Fibroblast of skin of right quadriceps (primary cell): ENCODE measurements around the gene HNF4A.
A peak's percentile ranks its signal among the peaks of the same experiment; 100 is the strongest.
"Not testable (repeated sequence)": the region's sequence is repeated elsewhere in the genome, so short reads cannot be mapped to it uniquely, and the experiment has no call there.

ENCODE experiments used
- DNase-seq: peaks from one replicate; pipeline ENCODE4 v3.0.0-alpha.2; 2013

The HNF4A gene

GRCh38 chr20:44355498-44356352 is at the start of gene HNF4A:
Gene HNF4A (plus strand): TSS chr20:44355699. CDS start chr20:44355805, 106 bp downstream.
- DNase-seq: no peak

DNA sequence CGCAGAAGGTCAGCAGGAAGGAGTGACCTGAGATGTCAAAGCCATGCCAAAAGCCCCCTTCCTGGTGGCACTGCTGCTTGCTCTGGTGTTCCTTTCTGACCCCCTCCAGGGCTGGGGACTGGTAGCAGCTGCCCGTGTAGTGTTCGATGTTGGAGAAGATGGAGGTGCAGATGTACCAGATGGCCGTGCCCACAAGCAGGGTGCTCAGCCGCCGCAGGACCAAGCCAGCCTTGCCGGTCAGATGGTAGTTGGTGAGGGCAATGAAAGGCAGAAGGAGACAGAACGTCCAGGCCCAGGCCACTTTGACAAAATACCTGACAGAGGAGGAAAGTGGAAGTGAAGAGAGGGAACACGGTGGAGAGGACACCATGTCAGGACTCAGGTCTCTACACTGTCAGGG is 48.6 kb upstream of the HNF4A start:
- DNase-seq: no peak

DNA sequence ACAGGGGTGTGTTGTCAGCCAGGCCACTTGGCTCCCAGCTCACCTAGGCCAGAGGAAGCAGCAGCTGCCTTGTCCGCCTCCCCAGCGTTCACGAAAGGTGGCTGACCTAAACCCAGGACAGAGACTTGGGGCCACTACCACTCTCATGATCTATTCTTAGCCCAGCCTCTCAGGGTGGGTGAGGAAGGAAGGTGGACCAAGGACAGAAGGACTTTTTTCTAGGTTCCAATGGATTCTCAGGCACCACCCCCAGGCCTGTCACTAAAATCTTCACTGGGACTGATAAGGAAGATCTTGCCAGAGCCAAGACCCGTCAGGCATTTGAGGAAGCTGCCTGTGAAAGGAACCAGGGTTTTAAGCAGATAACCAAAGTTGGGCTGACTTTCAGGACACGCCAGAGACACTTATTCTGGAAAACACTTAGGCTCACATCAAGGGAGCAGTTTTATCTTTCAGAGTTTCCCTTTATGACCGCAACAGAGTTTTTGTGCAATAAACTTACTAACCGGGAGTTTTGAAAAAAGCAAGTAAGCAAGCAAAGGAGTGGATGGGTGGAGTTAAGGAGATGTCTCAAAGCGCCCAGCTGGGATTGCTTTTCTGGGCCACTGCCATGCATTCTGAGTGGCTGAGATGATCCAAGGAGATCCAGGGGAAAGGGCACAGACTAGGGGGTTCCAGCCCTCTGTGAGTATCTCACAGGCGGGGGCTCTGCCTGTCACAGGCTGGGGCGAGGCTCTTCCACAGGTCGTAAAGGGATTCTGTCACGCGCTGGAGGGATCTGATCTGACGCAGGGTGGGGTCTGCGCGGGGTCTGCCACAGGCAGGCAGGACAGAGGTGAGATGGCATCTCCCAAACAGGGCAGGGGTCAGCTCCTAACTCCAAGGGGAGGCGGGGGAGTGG is 45.5 kb upstream of the HNF4A start:
- DNase-seq: peak; percentile 41

- peak; percentile 97 for DNase-seq
Observed at GRCh38 chr20:44310664-44311639, 44.5 kb upstream of the HNF4A start, which contains the start of gene FITM2. Gene FITM2 (minus strand): TSS chr20:44311202. CDS start chr20:44311148, 54 bp downstream.

DNA sequence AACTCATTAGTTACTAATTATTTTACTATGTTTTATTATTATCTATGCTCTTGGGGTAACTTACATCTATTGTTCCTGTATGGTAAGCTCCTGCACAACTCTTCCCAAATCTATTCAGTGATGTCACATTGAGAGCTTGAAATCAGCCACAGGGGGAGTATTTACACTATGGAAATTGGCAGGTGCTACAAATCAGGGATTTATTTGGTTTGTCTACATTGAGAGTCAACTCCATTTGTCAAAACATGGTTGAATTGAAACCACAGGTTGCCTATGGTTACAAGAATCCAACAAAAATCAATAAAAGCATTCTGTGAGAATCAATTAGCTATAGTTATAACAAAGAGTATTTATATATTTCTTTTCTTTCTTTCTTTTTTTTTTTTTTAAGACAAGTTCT is 40.6 kb upstream of the HNF4A start:
- DNase-seq: no peak

GRCh38 chr20:44319839-44320422 is 35.6 kb upstream of the HNF4A start:
- no peak for DNase-seq

GRCh38 chr20:44324343-44324742 is 31.2 kb upstream of the HNF4A start:
- no peak for DNase-seq

DNA sequence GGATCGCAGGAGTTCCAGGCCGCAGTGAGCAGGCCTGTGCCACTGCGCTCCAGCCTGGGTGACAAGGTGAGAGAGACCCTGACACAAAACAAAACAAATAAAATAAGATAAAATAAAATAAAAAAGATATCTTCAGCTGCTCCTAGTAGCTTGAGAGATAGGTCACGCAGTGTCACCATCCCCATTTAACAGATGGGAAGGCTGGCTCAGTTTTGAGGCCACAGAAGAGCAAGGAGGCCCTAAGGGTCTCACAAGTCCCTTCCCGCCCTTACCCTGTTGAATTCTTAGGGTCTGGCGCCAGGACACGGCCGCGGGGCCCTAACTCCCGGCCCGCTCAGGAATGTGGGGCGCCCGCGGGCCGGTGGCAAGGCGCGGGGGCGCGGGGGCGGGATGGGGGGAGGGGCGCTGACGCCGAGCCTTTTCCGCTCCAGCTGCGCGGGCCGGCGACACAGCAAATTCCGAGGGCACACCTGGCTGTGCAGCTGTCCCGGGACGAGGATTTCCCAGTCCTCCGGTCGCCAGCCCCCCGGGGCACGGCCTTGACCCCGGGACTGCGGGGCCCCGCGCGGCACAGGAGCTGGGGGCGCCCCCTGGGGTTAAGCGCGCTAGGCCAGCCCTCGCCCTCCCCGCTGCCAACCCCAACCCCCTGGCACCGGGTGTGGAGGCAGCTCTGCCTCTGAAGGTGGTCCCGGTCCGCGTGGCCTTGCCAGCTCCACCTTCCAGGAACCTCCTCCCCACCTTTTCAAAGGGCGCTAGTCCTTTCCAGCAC is 28.9 kb upstream of the HNF4A start:
- no peak for DNase-seq

DNA sequence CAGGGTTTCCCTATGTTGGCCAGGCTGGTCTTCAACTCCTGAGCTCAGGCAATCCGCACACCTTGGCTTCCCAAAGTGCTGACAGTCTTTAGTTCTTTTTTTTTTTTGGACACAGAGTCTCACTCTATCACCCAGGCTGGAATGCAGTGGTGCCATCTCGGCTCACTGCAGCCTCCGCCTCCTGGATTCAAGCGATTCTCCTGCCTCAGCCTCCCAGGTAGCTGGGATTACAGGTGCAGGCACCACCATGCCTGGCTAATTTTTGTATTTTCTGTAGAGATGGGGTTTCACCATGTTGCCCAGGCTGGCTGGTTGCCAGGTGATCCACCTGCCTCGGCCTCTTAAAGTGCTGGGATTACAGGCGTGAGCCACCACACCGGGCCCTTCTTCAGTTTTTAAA is 27.8 kb upstream of the HNF4A start:
- DNase-seq: not testable (repeated sequence)

DNA sequence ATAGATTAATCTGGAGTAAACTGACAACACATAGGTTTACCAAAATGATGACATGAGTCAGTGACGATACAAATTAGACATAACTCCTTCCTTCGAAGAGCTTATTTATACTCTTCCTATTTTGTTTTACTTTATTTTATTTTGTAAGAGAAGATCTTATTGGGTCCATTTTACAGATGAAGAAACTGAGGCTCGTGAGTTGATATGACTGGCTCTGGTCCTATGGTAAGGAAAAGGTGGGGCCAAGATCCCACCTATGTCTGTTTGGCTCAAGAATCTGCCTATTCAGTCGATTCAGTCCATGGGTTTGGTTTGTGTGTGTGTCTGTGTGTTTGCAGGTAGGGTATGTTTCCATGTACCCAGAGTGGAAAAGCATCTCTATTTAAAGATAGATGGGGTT is 27.1 kb upstream of the HNF4A start:
- no peak for DNase-seq

DNA sequence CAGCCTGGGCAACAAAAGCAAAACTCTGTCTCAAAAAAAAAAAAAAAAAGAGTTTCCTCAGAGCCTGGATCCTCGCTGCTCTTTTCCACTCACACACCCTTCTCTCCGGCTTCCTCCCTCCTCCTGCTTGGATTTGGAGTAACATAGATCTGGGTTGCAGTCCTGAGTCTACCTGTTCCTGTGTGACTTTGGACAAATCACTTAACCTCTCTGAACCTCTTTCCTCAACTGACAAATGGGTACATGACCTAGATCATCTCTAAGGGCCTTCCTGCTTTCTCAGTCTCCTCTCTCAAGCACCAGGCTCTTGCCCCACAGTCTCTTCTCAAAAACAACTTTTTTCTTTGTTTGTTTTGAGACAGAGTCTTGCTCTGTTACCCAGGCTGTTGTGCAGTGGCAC is 24.3 kb upstream of the HNF4A start:
- no peak for DNase-seq

DNA sequence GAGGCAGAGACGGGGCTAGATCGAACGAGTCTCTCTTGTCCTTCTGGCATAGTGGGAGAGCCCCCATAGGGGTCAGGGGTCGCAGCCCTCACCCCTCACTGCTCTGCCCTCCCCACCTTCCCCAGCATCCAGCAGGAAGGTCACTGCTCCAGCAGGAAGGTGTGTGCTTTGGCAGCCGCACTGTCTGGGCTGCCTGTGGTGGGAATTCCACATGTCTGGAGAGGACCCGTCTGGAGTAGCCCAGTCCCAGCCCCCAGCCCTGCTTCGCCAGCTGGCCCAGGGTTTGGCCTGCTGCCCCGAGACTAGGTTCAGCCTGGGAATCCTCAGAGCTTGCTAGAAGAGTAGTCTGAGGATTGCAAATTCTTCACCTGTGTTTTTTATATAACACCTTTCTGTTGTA is 21.2 kb upstream of the HNF4A start:
- no peak for DNase-seq

DNA sequence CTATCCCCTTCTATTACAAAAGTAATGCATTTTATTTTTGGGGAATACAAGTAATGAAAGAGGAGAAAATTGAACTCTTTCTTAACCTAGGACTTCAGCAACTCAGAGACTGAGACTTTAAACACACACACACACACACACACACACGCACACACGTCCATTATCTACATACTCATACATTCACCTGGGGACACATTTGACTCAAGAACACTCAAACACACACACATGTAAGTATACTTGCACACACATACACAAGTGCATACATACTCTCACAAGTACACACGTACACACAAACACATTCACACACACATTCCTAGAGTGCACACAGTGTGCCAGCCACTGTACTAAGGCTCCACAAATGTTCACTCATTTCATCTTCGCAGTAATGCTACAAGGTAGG is 20.8 kb upstream of the HNF4A start:
- no peak for DNase-seq

- DNase-seq: no peak
Observed at GRCh38 chr20:44335675-44336074, 19.8 kb upstream of the HNF4A start.

DNA sequence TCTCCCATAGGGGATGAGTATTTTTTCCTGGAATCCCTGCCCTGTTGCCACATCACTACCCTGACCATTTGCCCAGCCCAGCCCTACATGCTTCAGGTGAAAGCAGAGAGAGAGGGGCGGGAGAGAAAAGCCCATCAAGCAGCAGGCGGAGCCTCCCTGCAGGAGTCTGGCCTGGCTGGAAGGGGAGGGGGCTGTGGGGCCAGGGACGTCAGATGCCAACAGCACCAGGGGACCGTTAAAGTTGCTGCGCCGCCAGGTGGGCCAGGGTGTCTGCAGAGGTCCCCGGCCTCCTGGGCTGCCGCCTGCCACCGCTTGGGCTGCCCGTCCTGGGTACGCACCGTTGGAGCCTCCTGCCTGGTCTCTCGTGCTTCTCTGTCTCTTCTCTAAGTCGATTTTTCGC is 19.4 kb upstream of the HNF4A start:
- DNase-seq: no peak

DNA sequence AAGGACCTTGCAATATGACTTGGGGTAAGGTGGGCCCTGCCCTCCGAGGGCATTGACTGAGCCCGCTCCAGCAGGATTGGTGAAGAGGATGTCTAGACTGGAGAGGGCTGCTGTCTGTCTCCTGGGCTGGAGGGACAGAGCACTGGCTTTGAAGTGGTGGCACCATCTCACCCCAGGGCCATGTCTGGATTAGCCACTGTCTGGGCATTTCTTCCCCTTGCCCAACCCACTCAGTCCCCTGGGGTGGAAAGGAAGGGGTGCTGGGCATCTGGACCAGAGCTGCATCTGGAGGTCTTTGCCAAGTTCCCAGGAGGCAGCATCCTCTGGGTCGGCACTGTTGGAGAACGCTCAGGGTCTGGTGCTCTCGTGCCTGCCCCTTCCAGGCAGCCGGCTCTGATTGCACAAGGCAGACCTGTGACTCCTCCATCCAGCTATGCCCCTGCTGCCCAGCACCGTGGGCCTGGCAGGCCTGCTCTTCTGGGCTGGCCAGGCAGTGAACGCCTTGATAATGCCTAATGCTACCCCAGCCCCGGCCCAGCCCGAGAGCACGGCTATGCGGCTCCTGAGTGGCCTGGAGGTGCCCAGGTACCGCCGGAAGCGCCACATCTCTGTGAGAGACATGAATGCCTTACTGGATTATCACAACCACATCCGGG is 18.6 kb upstream of the HNF4A start, which contains the start of gene R3HDML:
Gene R3HDML (plus strand): TSS at position 319 of the 656 bp plus-strand sequence. CDS start 115 bp downstream, at position 434.
- DNase-seq: no peak

GRCh38 chr20:44342248-44342647 is 13.3 kb upstream of the HNF4A start:
- DNase-seq: no peak

DNA sequence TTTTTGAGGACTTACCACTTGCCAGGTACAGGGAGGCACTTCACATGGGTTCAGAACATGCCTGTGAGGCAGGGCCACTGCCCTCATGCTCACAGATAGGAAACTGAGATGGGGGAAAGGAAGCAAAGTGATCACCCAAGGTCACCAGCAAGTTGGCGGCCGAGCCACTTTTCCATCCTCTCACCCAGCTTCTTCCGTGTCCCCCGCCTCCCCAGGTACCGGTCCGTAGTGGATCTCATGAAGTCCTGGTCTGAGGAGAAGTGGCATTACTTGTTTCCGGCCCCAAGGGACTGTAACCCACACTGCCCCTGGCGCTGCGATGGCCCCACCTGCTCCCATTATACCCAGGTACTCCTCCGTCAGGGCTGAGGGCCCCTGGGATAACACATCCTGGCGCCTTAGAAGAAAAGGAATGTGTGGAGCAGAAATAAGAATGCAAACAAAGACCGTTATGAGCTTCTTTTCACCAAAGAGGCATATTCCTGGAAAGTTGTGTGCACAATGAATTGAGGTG is 12.3 kb upstream of the HNF4A start:
- no peak for DNase-seq

GRCh38 chr20:44344723-44345122 is 10.8 kb upstream of the HNF4A start:
- DNase-seq: no peak

GRCh38 chr20:44345147-44345546 is 10.4 kb upstream of the HNF4A start:
- DNase-seq: no peak
